Right hindlimb (tissue), 1 donor: ENCODE data around the gene HEATR5B.
A peak's percentile ranks its signal among the peaks of the same experiment; 100 is the strongest.

Experiments used
- DNase-seq: peaks from one replicate; pipeline ENCODE4 v3.0.0-alpha.2; 2018

The HEATR5B gene

DNA sequence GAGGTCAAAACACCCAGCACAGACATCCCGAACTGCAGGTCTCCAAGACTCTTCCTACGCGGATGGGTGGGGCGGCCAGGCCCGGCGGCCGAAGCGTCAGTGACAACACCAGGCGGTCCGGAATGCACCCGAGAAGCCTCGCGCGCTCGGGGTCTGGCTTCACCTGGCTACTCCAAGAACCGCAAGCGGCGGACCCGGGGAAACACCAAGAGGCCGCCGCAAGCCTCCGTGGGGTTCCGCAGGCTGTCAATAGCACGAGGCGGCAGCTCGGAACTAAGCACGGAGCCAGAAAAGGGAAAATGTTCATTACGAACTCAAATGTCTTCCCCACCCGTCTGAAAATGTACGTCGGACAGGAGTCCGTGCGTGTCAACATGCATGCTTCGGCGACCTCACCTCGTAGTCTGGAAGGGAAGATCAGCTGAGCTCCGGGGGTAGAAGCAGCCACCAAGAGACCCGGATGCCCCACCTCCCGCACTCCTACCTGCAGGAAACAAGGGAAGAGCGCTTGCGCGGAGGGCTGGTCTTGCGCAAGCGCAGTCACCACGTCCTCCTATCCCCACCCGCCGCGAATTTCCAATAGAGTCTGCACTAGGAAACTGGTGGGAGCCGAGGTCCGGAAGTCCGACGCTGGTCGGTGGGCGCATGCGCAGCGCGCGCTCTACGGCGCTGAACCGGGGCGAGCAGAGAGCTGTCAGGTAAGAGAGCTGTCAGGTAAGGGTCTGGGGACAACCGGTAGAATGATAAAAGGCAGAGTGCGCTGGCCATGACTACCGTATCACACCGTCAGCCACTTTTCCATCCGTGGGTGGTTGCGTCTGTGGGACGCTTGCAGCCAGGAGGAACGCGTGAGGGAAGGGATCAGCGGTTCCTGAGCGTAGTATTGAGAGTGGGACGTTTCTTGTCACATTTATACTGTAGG, at the start of gene HEATR5B, which contains the start of gene GPATCH11:
TSS of gene HEATR5B (minus strand) at position 500 of the 922 bp plus-strand sequence. CDS start 958 bp downstream, outside the sequence.
TSS of gene GPATCH11 (plus strand) at position 646 of the 922 bp plus-strand sequence. CDS start 3,864 bp downstream, outside the sequence.
- DNase-seq: peak; percentile 97

GRCh38 chr2:37132914-37133313, 48.7 kb upstream of the HEATR5B start:
- DNase-seq: no peak

GRCh38 chr2:37125416-37125815, 41.2 kb upstream of the HEATR5B start:
- DNase-seq: peak; percentile 42

- no peak for DNase-seq
These were observed 35.0 kb upstream of the HEATR5B start for GRCh38 chr2:37119157-37119556.

GRCh38 chr2:37117566-37117965, 33.4 kb upstream of the HEATR5B start:
- DNase-seq: no peak

GRCh38 chr2:37111958-37112357, 27.8 kb upstream of the HEATR5B start:
- DNase-seq: no peak

- no peak for DNase-seq
These were observed 26.4 kb upstream of the HEATR5B start for GRCh38 chr2:37110306-37111212.

DNA sequence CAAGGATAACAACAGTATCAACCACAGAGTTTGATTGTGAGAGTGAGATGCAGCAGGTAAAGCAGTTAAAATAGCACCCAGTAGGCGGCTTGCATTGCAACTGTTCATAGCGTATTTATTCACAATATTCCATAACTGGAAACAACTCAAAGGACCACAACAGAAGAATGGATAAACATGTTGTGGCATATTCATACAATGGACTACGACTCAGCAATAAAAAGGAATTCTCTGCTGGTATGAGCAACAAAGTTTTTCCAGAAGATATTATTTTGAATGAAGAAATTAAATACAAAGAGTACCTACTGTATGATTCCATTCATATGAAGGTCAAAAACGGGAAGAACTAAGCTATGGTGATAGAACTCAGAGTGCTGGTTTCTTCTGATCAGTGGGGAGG, 25.4 kb upstream of the HEATR5B start:
- DNase-seq: no peak

GRCh38 chr2:37105150-37105549, 21.0 kb upstream of the HEATR5B start:
- no peak for DNase-seq

DNA sequence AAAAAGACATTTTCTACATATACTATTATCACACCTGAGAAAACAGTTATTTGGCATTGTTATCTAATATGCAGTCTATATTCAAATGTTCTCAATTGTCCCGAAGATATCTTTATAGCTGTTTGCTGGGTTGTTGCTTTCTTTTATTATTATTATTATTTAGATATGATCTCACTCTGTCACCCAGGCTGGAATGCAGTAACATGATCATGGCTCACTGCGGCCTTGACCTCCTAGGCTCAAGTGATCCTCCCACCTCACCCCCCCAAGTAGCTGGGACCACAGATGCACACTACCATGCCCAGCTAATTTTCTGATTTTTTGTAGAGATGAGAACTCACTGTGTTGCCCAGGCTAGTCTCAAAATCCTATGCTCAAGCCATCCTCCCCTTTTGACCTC, 20.0 kb upstream of the HEATR5B start:
- DNase-seq: no peak

DNA sequence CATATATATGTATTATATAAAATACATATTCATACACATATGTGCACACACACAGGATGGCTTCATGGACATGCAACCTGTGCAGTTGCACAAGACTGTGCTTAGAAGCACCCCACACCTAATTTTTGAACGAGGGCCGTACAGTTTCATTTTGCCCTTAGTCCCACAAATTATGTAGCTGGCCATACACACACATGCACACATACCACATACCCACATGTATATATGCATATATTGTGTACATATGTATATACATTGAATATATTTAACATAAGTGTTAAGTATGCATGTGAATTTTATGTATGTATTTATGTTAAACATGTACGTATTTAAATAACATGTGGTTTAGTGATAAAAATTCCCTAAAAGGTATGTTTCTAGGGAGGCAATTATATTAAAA, 18.4 kb upstream of the HEATR5B start:
- no peak for DNase-seq

DNA sequence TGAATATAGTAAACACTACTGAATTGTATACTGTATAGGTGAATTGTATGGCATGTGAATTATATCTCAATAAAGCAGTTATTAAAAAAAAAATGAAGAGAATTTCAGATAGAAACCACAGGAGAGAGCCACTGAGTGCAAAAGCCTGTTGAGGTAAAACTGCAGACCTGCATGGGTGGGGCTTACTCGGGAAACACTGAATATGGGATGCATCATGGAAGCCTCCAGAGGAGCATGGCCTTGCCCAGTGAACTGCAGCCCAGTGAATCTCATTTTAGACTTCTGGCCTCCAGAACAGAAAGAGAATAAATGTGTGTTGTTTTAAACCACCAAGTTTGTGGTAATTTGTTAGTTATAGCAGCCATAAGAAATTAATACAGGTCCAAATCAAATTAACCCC, 15.9 kb upstream of the HEATR5B start:
- DNase-seq: no peak

DNA sequence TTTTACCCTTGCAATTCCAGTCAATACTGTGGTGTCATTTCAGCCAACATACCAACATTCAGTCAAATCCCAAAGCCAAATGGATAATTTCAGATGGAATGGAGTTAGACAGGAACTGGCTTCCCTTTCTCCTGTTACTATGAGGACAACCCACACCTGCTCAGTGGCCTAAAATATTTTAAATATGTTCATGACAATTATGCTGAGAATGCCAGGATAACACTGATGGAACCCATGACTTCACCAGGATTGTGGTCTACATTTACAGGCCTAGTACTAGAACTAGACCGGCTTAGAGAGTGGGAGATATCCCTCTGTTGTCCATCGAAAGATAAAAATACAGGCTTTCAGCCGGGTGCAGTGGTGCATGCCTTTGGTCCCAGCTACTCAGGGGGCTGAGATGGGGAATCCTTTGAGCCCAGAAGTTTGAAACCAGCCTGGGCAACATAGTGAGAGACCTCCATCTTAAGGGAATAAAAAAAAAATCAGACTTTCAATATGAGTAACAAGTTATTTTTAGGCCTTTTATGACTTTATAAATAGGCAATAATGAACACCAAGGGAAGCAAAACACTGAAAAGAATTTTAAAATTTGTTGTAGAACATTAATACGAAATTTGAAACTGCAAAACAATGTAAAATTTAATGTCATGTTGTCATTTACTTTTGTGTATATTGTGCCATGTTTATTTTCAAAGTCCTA, 14.4 kb upstream of the HEATR5B start:
- no peak for DNase-seq

DNA sequence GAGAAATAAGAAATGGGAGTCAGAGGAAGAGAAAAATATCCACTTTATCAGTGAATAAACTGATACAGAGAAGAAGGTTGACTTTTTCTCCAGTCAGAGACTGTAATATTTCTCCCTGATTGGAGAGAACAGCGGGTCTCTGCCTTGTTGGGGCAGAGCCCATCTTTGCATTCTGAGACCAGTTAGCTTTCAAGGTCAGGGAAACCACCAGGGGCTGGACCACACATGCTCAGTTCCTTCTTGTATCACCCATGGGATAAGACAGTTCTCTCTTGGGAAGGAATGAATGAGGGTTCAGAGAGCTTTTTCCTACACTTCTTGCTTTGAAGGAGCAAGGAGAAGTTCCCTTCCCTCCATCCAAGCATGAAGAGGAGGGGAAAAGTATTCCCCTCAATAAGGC, 12.4 kb upstream of the HEATR5B start:
- no peak for DNase-seq

DNA sequence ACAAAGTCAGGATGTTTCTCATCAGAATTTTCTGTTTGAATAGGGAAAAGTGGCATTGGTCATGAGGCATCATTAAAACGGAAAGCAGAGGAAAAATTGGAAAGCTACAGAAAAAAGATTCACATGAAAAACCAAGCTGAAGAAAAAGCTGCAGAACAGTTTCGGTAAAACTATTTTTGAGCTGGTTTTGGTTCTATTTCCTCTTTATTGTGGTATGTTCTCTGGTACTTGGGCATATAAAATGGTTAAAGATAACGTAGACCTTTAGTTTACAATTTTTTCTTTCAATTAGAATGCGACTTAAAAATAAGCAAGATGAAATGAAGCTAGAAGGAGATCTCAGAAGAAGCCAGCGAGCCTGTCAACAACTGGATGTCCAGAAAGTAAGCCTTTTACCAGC, 7.7 kb upstream of the HEATR5B start:
- no peak for DNase-seq

- no peak for DNase-seq
These were observed 5.9 kb upstream of the HEATR5B start for GRCh38 chr2:37090019-37090477.

DNA sequence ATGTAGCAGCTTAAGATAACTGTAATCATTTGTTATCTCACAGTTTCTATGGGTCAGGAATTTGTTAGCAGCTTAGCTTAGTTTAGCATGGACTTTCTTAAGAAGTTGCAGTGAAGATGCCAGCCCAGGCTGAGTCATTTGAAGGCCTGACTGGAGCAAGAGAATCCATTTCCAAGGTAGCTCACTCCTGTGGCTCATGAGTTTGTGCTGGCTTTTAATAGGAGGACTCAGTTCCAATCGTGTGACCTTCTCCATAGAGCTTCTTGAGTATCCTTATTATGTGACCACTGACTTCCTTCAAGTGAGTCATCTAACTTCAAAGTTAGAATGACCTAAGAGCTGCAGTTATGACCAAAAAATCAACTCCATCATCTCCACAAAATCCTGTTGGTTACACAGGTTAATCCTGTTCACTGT, 1.6 kb upstream of the HEATR5B start:
- no peak for DNase-seq

DNA sequence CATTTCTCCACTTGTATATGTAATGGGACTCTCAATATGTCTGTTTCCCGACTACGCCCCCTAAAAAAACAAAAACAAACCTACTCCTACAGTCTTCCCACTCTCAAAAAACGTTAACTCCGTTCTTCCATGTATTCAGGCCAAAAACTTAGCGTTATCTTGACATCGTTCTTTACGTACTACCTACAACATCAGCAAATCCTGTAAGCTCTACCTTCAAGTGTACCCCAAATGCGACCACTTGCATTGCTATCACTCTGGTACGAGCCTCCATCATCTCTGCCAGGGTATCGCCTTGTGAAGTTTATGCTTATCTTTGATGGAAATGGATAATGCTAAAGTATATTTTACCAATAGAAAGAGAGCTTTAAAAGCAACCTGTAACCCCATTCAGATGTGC, 625 bp upstream of the HEATR5B start:
- DNase-seq: no peak

DNA sequence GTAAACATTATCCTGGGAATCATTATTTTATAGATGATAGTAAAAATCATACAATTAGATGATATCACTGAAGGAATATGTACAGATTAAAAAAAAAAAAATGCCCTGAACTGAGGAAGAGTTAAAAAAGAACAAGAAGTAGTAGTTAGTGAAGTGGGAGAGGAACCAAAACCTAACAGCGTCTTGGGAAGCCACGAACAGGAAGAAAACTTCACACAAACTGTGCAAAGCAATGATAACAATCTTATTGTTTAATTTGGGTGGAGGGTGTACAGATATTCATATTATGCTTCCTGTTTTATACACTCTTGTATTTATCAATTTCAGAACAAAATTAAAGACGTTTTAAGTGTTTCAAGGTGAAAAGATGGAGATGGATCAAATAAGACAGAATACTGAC, 3.5 kb downstream of the HEATR5B start:
- no peak for DNase-seq

DNA sequence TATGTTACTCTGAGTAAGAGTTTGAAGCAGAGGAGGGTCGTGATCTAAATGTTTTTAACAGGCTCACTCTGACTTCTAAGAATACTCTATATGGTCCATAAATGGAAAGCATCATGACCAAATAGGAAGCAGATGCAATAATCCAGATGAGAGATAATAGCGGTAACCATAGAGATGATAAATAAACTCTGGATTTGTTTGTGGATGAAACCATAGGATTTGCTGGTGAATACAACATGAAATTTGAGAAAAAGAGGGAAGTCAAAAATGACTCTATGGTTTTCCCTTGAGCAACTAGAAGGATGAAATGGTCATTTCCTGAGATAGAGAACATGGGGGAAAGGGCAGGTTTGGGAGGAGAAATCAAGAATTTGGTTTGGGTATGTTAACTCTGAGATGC, 3.9 kb downstream of the HEATR5B start:
- no peak for DNase-seq

DNA sequence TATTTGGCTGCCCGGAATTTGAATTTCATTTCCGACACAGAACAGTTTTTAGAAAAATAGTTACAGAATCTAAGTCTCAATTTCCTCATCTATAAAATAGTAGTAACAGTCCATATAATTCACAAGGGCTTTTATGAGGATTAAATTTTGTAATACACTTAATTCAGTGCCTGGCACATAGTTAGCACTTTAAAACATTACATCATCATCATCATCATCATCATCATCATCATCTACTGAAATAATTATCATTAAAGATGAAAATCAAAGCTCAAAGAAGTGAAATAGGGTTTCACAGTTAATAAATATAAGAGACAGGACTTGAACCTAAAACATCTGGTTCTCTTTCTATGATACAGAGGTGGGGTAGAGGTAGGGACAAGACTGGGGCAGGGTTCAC, 13.2 kb downstream of the HEATR5B start:
- DNase-seq: no peak

DNA sequence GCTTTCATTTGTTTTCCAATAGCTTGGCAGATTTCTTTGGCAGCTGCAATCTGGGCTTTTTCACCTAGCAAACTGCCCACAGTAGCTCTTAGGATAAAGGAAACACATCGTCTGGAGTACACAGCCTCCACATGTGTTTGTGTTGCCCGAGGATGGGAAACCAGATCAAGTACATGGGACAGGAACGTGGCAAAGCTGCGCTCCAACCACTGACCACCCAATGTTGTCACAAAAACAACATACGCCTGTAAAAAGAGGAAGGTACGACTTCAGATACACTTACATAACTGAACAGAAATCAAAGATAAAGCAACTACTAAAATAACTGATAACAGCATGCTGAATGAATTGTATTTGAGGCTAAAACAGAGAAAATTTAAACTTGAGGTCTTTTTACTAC, 15.5 kb downstream of the HEATR5B start:
- DNase-seq: no peak

DNA sequence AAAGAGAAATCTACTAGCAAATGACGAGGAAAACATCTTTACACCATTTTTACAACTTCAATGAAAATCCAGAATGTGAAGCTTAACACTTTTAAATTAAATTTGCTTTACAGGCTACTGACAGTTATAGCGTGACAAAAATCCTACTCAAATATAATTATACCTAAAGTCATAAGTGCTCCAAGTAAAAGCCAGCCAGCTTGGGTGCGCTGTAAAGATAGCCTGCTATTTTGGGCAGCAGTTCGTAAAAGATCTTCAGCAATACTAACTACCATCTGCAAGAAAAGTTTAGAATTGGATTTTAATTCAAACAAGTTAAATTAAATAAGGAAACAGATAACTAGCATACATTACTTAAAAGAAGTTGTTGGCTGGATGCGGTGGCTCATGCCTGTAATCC, 22.4 kb downstream of the HEATR5B start:
- no peak for DNase-seq
